ENCODE results near the gene CCDC110. TPM values are rescaled to one million over a fixed set of nuclear protein-coding genes. Genes with fewer than 3 reads are reported as not detected.
A peak's percentile ranks its signal among the peaks of the same experiment; 100 is the strongest.

Gene CCDC110
- total and polyA plus RNA-seq, 2 of the 13 experiments (the other 11 are each of a cell fraction or from before 2014, with no cell fraction given) = not detected

GRCh38 chr4:185425647-185426352 is 45.7 kb downstream of the CCDC110 start, which contains the start of gene UFSP2 (continued):
- TF ChIP-seq, protein P1, sequence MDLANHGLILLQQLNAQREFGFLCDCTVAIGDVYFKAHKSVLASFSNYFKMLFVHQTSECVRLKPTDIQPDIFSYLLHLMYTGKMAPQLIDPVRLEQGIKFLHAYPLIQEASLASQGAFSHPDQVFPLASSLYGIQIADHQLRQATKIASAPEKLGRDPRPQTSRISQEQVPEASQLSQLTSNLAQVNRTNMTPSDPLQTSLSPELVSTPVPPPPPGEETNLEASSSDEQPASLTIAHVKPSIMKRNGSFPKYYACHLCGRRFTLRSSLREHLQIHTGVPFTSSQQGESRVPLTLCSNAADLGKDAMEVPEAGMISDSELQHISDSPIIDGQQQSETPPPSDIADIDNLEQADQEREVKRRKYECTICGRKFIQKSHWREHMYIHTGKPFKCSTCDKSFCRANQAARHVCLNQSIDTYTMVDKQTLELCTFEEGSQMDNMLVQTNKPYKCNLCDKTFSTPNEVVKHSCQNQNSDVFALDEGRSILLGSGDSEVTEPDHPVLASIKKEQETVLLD (CRISPR knock-in tag; IDR thresholded peaks at IDR 0.05; ENCODE audit: low read depth) = no peak
- TF ChIP-seq ISX (CRISPR knock-in tag; conservative IDR thresholded peaks at IDR 0.05) = no peak
- TF ChIP-seq ZNF350 (CRISPR knock-in tag; IDR thresholded peaks at IDR 0.05; ENCODE audit: borderline replicate concordance, low read depth) = peak; percentile 80; the same call in 1 of the 2 replicates
- TF ChIP-seq, protein P2, sequence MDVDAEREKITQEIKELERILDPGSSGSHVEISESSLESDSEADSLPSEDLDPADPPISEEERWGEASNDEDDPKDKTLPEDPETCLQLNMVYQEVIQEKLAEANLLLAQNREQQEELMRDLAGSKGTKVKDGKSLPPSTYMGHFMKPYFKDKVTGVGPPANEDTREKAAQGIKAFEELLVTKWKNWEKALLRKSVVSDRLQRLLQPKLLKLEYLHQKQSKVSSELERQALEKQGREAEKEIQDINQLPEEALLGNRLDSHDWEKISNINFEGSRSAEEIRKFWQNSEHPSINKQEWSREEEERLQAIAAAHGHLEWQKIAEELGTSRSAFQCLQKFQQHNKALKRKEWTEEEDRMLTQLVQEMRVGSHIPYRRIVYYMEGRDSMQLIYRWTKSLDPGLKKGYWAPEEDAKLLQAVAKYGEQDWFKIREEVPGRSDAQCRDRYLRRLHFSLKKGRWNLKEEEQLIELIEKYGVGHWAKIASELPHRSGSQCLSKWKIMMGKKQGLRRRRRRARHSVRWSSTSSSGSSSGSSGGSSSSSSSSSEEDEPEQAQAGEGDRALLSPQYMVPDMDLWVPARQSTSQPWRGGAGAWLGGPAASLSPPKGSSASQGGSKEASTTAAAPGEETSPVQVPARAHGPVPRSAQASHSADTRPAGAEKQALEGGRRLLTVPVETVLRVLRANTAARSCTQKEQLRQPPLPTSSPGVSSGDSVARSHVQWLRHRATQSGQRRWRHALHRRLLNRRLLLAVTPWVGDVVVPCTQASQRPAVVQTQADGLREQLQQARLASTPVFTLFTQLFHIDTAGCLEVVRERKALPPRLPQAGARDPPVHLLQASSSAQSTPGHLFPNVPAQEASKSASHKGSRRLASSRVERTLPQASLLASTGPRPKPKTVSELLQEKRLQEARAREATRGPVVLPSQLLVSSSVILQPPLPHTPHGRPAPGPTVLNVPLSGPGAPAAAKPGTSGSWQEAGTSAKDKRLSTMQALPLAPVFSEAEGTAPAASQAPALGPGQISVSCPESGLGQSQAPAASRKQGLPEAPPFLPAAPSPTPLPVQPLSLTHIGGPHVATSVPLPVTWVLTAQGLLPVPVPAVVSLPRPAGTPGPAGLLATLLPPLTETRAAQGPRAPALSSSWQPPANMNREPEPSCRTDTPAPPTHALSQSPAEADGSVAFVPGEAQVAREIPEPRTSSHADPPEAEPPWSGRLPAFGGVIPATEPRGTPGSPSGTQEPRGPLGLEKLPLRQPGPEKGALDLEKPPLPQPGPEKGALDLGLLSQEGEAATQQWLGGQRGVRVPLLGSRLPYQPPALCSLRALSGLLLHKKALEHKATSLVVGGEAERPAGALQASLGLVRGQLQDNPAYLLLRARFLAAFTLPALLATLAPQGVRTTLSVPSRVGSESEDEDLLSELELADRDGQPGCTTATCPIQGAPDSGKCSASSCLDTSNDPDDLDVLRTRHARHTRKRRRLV (CRISPR knock-in tag; IDR thresholded peaks at IDR 0.05) = 0 out of 2 replicates have a peak, but pooled peaks have one; percentile 26
- TF ChIP-seq ZNF460 (CRISPR knock-in tag; IDR thresholded peaks at IDR 0.05; ENCODE audit: borderline replicate concordance) = no peak; the same call in 1 of the 2 replicates
- peak; percentile 49 for TF ChIP-seq ERF (CRISPR knock-in tag; IDR thresholded peaks at IDR 0.05)
- peak; percentile 86; the same call in 1 of the 2 replicates for TF ChIP-seq FOXJ3 (CRISPR knock-in tag; IDR thresholded peaks at IDR 0.05; ENCODE audit: borderline replicate concordance)
- TF ChIP-seq ZHX2 (IDR thresholded peaks at IDR 0.05; ENCODE audit: low read depth) = peak; percentile 78; the same call in 1 of the 2 replicates
- no peak for TF ChIP-seq ZHX2 (CRISPR knock-in tag; IDR thresholded peaks at IDR 0.05; ENCODE audit: borderline replicate concordance)
- TF ChIP-seq, protein P3, sequence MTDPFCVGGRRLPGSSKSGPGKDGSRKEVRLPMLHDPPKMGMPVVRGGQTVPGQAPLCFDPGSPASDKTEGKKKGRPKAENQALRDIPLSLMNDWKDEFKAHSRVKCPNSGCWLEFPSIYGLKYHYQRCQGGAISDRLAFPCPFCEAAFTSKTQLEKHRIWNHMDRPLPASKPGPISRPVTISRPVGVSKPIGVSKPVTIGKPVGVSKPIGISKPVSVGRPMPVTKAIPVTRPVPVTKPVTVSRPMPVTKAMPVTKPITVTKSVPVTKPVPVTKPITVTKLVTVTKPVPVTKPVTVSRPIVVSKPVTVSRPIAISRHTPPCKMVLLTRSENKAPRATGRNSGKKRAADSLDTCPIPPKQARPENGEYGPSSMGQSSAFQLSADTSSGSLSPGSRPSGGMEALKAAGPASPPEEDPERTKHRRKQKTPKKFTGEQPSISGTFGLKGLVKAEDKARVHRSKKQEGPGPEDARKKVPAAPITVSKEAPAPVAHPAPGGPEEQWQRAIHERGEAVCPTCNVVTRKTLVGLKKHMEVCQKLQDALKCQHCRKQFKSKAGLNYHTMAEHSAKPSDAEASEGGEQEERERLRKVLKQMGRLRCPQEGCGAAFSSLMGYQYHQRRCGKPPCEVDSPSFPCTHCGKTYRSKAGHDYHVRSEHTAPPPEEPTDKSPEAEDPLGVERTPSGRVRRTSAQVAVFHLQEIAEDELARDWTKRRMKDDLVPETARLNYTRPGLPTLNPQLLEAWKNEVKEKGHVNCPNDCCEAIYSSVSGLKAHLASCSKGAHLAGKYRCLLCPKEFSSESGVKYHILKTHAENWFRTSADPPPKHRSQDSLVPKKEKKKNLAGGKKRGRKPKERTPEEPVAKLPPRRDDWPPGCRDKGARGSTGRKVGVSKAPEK (CRISPR knock-in tag; IDR thresholded peaks at IDR 0.05; ENCODE audit: borderline replicate concordance) = no peak
- no peak for TF ChIP-seq PAWR (CRISPR knock-in tag; IDR thresholded peaks at IDR 0.05; ENCODE audit: borderline replicate concordance)
- 0 out of 2 replicates have a peak, but pooled peaks have one; percentile 10 for TF ChIP-seq NCOA2 (CRISPR knock-in tag; IDR thresholded peaks at IDR 0.05)
